ENCODE data around the gene ALPK3.

The ALPK3 gene

GRCh38 chr15:84880007-84880406 lies 62.9 kb downstream of the ALPK3 start:
- no peak for DNase-seq

GRCh38 chr15:84880822-84881519 lies 63.8 kb downstream of the ALPK3 start:
- no peak for DNase-seq

- DNase-seq = no peak
Measured at GRCh38 chr15:84881520-84881830, 64.3 kb downstream of the ALPK3 start.

- no peak for DNase-seq
Measured at GRCh38 chr15:84883466-84883865, 66.3 kb downstream of the ALPK3 start.

GRCh38 chr15:84883916-84884781 lies 67.0 kb downstream of the ALPK3 start, which contains the start of gene SLC28A1:
Gene SLC28A1 (plus strand): TSS chr15:84884662. CDS start chr15:84887761, 3,099 bp downstream.
- DNase-seq = no peak

- DNase-seq = no peak
Measured at GRCh38 chr15:84885801-84886200, 68.6 kb downstream of the ALPK3 start.

GRCh38 chr15:84886211-84886983 lies 69.2 kb downstream of the ALPK3 start:
- DNase-seq = no peak

- DNase-seq = no peak
Measured at GRCh38 chr15:84886984-84887299, 69.8 kb downstream of the ALPK3 start.

- no peak for DNase-seq
Measured at GRCh38 chr15:84887938-84888337, 70.8 kb downstream of the ALPK3 start.

- DNase-seq = no peak
Measured at GRCh38 chr15:84888639-84889038, 71.5 kb downstream of the ALPK3 start.

- no peak for DNase-seq
Measured at GRCh38 chr15:84889313-84889990, 72.3 kb downstream of the ALPK3 start.

GRCh38 chr15:84889991-84890669 lies 73.0 kb downstream of the ALPK3 start:
- no peak for DNase-seq

GRCh38 chr15:84890670-84891162 lies 73.6 kb downstream of the ALPK3 start:
- no peak for DNase-seq

GRCh38 chr15:84891339-84891738 lies 74.2 kb downstream of the ALPK3 start:
- no peak for DNase-seq

- no peak for DNase-seq
Measured at GRCh38 chr15:84892786-84893307, 75.7 kb downstream of the ALPK3 start.

GRCh38 chr15:84893607-84894006 lies 76.5 kb downstream of the ALPK3 start:
- DNase-seq = no peak

- no peak for DNase-seq
Measured at GRCh38 chr15:84894736-84895425, 77.7 kb downstream of the ALPK3 start.

GRCh38 chr15:84898761-84899160 lies 81.6 kb downstream of the ALPK3 start:
- no peak for DNase-seq

- no peak for DNase-seq
Measured at GRCh38 chr15:84899750-84900149, 82.6 kb downstream of the ALPK3 start.

GRCh38 chr15:84901540-84901939 lies 84.4 kb downstream of the ALPK3 start:
- no peak for DNase-seq

- no peak for DNase-seq
Measured at GRCh38 chr15:84903751-84904150, 86.6 kb downstream of the ALPK3 start.

All from NCI-H774 (cell line).